Right cardiac atrium (tissue), 5 donors: Measurements from ENCODE around the gene STK32A. TPM values are rescaled to one million over a fixed set of nuclear protein-coding genes. Genes with fewer than 3 reads are reported as not detected.

ENCODE experiments used
- ATAC-seq, 2 donors: fragments of 200-7000 bp; cut with Tn5 transposase; one replicate each; pipeline versions ENCODE4 v1.8.0 to v1.9.1; 2020; ENCODE audit warnings: moderate library complexity in 2 of 2, mild to moderate bottlenecking in 1 of 2
- DNase-seq, 3 donors: peaks; one replicate each; pipeline ENCODE4 v3.0.0-alpha.2; 2020
- H3K27ac ChIP-seq: one replicate; pipeline ENCODE4 v1.5.1; 2013; ENCODE audit warnings: mild to moderate bottlenecking, low read length, control low read depth, moderate library complexity
- H3K27me3 ChIP-seq: one replicate; pipeline ENCODE4 v1.6.1; 2013; ENCODE audit not compliant: control insufficient read depth, insufficient read depth
- H3K4me1 ChIP-seq: one replicate; pipeline ENCODE4 v1.6.1; 2013; ENCODE audit warnings: low read length; ENCODE audit not compliant: control insufficient read depth, insufficient read depth
- H3K4me3 ChIP-seq: one replicate; pipeline ENCODE4 v1.5.1; 2013; ENCODE audit warnings: low read length, control low read depth
- H3K9me3 ChIP-seq: one replicate; pipeline ENCODE4 v1.6.1; 2013; ENCODE audit warnings: low read length; ENCODE audit not compliant: control insufficient read depth
- whole genome bisulfite sequencing: extraction: QIAGEN DNeasy Blood & Tissue Kit; methylation state at CpG from one replicate; pipeline ENCODE4 v1.1.7; 2013; 5-methylcytosine and 5-hydroxymethylcytosine counted together
- intact Hi-C, 4 donors: fragments of 100-400 bp; cut with DNase I; formaldehyde crosslinking; loops; one replicate each; pipeline versions ENCODE4 v1.11.0 to v1.14.0; 2022 to 2023
- polyA plus RNA-seq: library from polyadenylated mRNA; stranded (reverse); fragments of 200-250 nt; gene quantifications from one replicate; pipeline ENCODE4 v1.2.3, GENCODE V29; 2013
- total RNA-seq, 4 donors: library from RNA; stranded (reverse); fragmentation: NEBNext Ultra II Directional; extraction: Animal tissue kit (Norgen Biotek cat#: 25700); gene quantifications; one replicate each; pipeline ENCODE4 v1.2.1, GENCODE V29; 2021
- donor health status: healthy with polysubstance abuse.
- donor health status: DM: no; HTN: yes; CAD: no.
- donor health status: DM: no; HTN: no; CAD: no.
- donor health status: DM: no; HTN: yes; CAD: no; lungs with severe emphysema.
- donor health status: DM: yes; HTN: yes; CAD: no.

The STK32A gene
- total and polyA plus RNA-seq, 5 donors: 0.81 to 2.9 (median 1.9) TPM

DNA sequence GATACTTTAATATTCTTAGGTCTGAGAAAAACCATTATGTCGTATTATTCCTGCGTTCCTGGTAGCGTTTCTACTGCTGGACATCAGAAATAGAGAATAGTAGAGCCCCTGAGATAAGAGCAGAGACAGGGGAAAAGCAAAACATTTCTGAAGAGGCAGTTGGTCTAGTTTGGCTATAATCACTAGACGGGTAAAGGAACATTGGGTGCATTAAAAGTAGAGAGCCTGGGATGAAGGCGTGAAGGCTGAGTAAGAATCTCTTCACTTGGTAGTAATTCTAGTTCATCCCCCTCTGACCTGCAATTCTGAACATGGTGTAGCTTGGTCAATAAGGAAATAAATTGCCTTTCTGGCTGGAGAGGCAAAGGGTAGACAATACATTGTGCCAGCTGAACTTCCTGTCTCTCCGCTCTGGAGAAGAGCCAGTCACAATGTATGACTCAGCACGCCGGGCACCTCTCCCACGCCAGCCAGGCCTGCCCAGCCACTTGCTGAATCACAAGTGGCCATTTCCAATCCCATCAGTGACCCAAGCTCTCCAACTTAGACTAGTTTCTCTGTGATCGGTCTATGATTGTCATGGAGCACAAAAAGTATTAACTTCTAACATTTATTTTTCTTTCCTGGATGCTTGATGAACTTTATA lies 75.4 kb downstream of the STK32A start:
- ATAC-seq (peak; percentile 65 to 86), DNase-seq (peak; percentile 22 to 67 (median 63))
- intact Hi-C loops: no loop called here
- no peaks in the 10 kb centered on the region for H3K9me3 ChIP-seq
- WGBS: 73% methylated on average over 10 of the region's 10 CpGs
- no peaks in the 10 kb centered on the region for H3K4me1 ChIP-seq
- no peak overlapping the region for H3K27ac ChIP-seq
- no peak overlapping the region for H3K4me3 ChIP-seq
- H3K27me3 ChIP-seq: no peaks in the 10 kb centered on the region

DNA sequence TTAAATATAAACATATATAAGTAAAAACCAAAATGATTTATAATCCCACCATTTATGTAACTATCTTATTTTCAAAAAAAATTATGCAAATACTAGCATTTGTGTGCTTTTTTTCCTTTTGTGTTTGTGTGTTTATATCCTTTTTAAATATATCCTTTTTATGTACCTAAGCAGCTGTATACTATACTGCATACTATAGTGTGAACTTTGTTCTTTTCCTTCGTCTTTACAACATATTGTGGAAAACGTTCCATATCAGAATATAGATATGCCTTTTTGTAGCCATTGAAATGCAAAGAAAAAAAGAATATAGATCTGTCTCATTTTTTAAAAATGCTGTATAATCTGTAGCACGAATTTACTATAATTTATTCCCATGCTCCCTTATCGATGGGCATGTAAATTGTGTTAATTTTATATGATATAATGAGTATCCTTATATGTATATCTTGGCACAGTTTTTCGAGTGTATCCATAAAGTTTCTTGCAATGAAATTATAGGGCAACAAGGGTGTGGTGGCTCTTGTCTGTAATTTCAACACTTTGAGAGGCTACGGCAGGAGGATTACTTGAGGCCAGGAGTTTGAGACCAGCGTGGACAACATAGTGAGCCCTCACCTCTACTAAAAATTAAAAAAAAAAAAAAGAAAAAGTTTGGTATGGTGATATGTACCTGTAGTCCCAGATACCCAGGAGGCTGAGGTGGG lies 83.3 kb downstream of the STK32A start:
- WGBS: 84% methylated on average over 7 of the region's 7 CpGs
- ATAC-seq: no peak

GRCh38 chr5:147321569-147321968 lies 86.7 kb downstream of the STK32A start:
- Histone ChIP-seq H3K4me3 (no peak overlapping the region), H3K4me1 (no peaks in the 10 kb centered on the region), H3K27me3 (no peaks in the 10 kb centered on the region), H3K9me3 (no peaks in the 10 kb centered on the region), H3K27ac (no peak overlapping the region)
- intact Hi-C loops: no loop called here
- WGBS: 76% methylated on average over 1 of the region's 1 CpG
- ATAC-seq (no peak), DNase-seq (no peak)

More for the DNA sequence above, 83.3 kb downstream of the STK32A start:
- intact Hi-C loops: no loop called here
- DNase-seq: no peak
- no peak overlapping the region for H3K4me3 ChIP-seq
- H3K4me1 ChIP-seq: no peaks in the 10 kb centered on the region
- H3K27ac ChIP-seq: no peak overlapping the region
- H3K27me3 ChIP-seq: no peaks in the 10 kb centered on the region
- no peaks in the 10 kb centered on the region for H3K9me3 ChIP-seq

DNA sequence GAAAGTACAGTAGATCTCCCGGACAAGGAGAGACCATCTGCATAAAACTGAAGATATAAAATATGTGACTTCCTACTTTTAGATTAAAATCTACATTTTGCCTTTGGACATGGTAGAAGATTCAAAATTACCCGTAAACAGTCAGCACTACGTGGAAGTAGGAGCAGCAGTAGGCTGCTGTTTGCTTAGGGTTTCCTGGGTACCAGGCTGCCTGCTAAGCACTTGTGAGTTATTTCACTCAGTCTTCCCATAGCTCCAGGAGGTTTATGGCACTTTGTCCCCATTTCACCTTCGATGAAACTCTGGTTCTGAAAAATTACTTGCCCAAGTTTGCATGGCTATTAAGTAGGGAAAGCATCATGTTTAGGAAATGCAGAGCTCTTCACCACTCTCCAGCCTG lies 92.6 kb downstream of the STK32A start:
- ATAC-seq: no peak
- no peaks in the 10 kb centered on the region for H3K4me1 ChIP-seq
- H3K9me3 ChIP-seq: no peaks in the 10 kb centered on the region
- no peak overlapping the region for H3K27ac ChIP-seq
- H3K4me3 ChIP-seq: no peak overlapping the region
- H3K27me3 ChIP-seq: no peaks in the 10 kb centered on the region
- DNase-seq: no peak
- 64% methylated on average over 4 of the region's 4 CpGs for WGBS
- intact Hi-C loops: no loop called here

- no peaks in the 10 kb centered on the region for H3K27me3 ChIP-seq
- H3K4me1 ChIP-seq: no peaks in the 10 kb centered on the region
- no peak for ATAC-seq
- no peak for DNase-seq
- intact Hi-C loops: no loop called here
- 84% methylated on average over 2 of the region's 2 CpGs for WGBS
- no peak overlapping the region for H3K27ac ChIP-seq
- no peak overlapping the region for H3K4me3 ChIP-seq
- no peaks in the 10 kb centered on the region for H3K9me3 ChIP-seq
Observed at GRCh38 chr5:147327905-147328304, 93.1 kb downstream of the STK32A start.

- 77% methylated on average over 4 of the region's 4 CpGs for WGBS
- no peak for ATAC-seq
- H3K9me3 ChIP-seq: no peaks in the 10 kb centered on the region
- no peak overlapping the region for H3K27ac ChIP-seq
- H3K27me3 ChIP-seq: no peaks in the 10 kb centered on the region
- no peak for DNase-seq
- no peak overlapping the region for H3K4me3 ChIP-seq
- intact Hi-C loops: no loop called here
- H3K4me1 ChIP-seq: no peaks in the 10 kb centered on the region
Observed at GRCh38 chr5:147332658-147333057, 97.8 kb downstream of the STK32A start.

GRCh38 chr5:147336876-147337275 lies 102.0 kb downstream of the STK32A start:
- ATAC-seq (no peak), DNase-seq (no peak)
- H3K27ac ChIP-seq: no peak overlapping the region

DNA sequence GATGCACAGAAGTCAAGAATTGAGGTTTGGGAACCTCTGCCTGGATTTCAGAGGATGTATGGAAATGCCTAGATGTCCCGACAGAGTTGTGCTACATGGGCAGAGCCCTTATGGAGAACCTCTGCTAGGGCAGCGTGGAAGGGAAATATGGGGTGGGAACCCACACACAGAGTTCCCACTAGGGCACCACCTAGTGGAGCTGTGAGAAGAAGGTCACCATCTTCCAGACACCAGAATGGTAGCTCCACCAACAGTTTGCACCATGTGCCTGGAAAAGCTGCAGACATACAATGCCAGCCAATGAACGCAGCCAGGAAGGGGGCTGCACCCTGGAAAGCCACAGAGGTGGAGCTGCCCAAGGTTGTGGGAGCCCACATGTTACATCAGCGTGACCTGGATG lies 104.5 kb downstream of the STK32A start:
- WGBS: 94% methylated on average over 4 of the region's 4 CpGs
- intact Hi-C loops: no loop called here
- no peak for DNase-seq

More at GRCh38 chr5:147336876-147337275, 102.0 kb downstream of the STK32A start:
- 88% methylated on average over 4 of the region's 4 CpGs for WGBS
- no peaks in the 10 kb centered on the region for H3K27me3 ChIP-seq
- H3K9me3 ChIP-seq: no peaks in the 10 kb centered on the region
- intact Hi-C loops: no loop called here
- no peaks in the 10 kb centered on the region for H3K4me1 ChIP-seq
- no peak overlapping the region for H3K4me3 ChIP-seq

GRCh38 chr5:147340941-147341340 lies 106.1 kb downstream of the STK32A start:
- DNase-seq (no peak), ATAC-seq (no peak)
- no peaks in the 10 kb centered on the region for H3K4me1 ChIP-seq
- intact Hi-C loops: no loop called here
- H3K4me3 ChIP-seq: no peak overlapping the region
- WGBS: 79% methylated on average over 1 of the region's 1 CpG
- no peaks in the 10 kb centered on the region for H3K9me3 ChIP-seq
- H3K27ac ChIP-seq: no peak overlapping the region
- H3K27me3 ChIP-seq: no peaks in the 10 kb centered on the region

More for the DNA sequence above, 104.5 kb downstream of the STK32A start:
- ATAC-seq: no peak
- Histone ChIP-seq H3K27ac (no peak overlapping the region), H3K4me1 (no peaks in the 10 kb centered on the region), H3K4me3 (no peak overlapping the region), H3K9me3 (no peaks in the 10 kb centered on the region), H3K27me3 (no peaks in the 10 kb centered on the region)

- ATAC-seq (no peak), DNase-seq (no peak)
- no peak overlapping the region for H3K4me3 ChIP-seq
- H3K4me1 ChIP-seq: no peaks in the 10 kb centered on the region
- no peak overlapping the region for H3K27ac ChIP-seq
- H3K27me3 ChIP-seq: no peaks in the 10 kb centered on the region
- intact Hi-C loops: no loop called here
- no peaks in the 10 kb centered on the region for H3K9me3 ChIP-seq
Observed at GRCh38 chr5:147341345-147341744, 106.5 kb downstream of the STK32A start.

DNA sequence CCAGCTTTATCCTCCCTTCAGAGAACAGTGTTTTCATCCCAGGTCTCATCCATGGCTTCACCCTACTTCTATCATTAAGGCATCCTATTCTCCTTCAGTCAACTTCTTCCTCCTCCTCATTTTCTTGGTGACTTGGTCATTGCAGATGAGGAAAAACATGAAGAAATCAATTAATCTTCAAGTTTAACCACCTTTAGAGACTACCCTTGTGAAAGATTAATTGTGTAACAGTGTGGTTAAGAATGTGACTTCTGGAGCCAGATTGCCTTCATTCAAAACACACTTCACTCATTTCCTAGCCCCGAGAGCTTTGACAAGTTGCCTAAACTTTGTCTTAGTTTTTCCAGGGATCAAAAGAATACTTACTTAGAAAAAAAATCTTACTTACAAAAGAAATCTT lies 110.0 kb downstream of the STK32A start:
- H3K9me3 ChIP-seq: no peaks in the 10 kb centered on the region
- ATAC-seq (no peak), DNase-seq (no peak)
- intact Hi-C loops: no loop called here
- WGBS: 31% methylated on average over 1 of the region's 1 CpG
- H3K27me3 ChIP-seq: no peaks in the 10 kb centered on the region
- no peaks in the 10 kb centered on the region for H3K4me1 ChIP-seq
- H3K4me3 ChIP-seq: no peak overlapping the region
- no peak overlapping the region for H3K27ac ChIP-seq
